ENCODE measurements around the gene C11orf21. TPM values are rescaled to one million over a fixed set of nuclear protein-coding genes. Genes with fewer than 3 reads are reported as not detected.

Gene C11orf21
- total and polyA plus RNA-seq, 2 experiments from 2014 or later, result not detected

DNA sequence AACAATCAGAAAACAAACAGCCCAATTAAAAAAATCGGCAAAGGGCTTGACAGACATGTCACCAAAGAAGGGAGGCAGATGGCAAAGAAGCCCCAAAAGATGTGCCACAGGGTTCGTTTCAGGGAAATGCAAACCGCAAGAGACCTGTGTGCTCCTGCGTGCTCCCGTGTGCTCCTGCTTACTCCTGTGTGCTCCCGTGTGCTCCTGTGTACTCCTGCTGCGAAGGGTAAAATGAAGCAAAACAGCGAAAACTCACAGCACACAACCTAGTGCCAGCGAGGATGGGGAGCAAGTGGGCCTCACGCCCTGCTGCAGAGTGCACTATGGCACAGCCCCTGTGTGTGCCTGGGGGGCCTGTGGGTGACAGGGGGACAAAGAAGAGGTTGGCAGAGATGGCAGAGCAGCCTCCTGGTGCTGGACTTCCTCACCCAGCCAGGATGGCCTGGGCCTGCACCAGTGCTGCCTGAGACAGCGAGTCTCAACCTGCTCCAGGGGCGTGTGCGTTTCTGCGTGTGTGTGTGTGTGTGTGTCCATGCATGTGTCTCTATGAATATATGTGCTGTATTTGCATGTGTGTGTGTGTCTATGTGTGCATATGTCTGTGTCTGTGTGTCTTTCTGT lies 45.3 kb downstream of the C11orf21 start:
- H3K4me1 ChIP-seq (ENCODE audit: insufficient read depth), result no peaks in the 10 kb centered on the region
- H3K9ac ChIP-seq, result no peak overlapping the region
- TF ChIP-seq EZH2 (IDR thresholded peaks at IDR 0.05; ENCODE audit: insufficient read depth, poor library complexity, severe bottlenecking), result no peak
- H3F3A ChIP-seq (ENCODE audit: insufficient read depth), result no peaks in the 10 kb centered on the region
- no peak overlapping the region for H3K27ac ChIP-seq
- no peaks in the 10 kb centered on the region for H4K20me1 ChIP-seq (ENCODE audit: insufficient read depth)
- H3K27me3 ChIP-seq (replicated peaks; ENCODE audit: insufficient read depth), result peaks cover 28% of the 10 kb centered on the region
- H3K4me2 ChIP-seq (ENCODE audit: unreplicated experiment), result no peak overlapping the region
- no peak for DNase-seq
- H3K9me2 ChIP-seq (ENCODE audit: insufficient read depth), result no peaks in the 10 kb centered on the region
- in situ Hi-C loops (cut with MboI), result no loop called here
- no peak overlapping the region for H2AFZ ChIP-seq
- 64 to 67% methylated on average over 14 of the region's 14 CpGs for WGBS, 2 experiments (ENCODE audit: low coverage in 1 of 2, low lambda C conversion rate in 2 of 2, missing lambda C conversion rate in 2 of 2)
- H3K36me3 ChIP-seq (ENCODE audit: low read depth), result no peaks in the 10 kb centered on the region
- H3K79me2 ChIP-seq (ENCODE audit: insufficient read depth), result no peaks in the 10 kb centered on the region
- no peaks in the 10 kb centered on the region for H3K9me3 ChIP-seq (ENCODE audit: low read depth)
- H3K4me3 ChIP-seq, result no peak overlapping the region

DNA sequence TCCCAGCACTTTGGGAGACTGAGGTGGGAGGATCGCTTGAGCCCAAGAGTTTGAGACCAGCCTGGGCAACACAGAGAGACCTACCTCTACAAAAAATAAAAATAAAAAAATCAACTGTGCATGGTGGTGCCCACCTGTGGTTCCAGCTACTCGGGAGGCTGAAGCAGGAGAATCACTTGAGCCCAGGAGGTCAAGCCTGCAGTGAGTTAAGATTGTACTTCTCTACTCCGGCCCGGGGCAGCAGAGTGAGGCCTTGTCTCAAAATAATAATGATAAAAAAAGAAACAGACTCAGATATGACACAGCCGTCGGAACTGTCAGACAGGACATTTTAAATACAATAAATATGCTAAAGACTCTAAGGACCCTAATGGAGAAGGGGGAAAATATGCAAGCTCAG lies 49.7 kb downstream of the C11orf21 start:
- no peak overlapping the region for H3K4me2 ChIP-seq (ENCODE audit: unreplicated experiment)
- no peak overlapping the region for H3K4me3 ChIP-seq
- TF ChIP-seq EZH2 (IDR thresholded peaks at IDR 0.05; ENCODE audit: insufficient read depth, poor library complexity, severe bottlenecking), result no peak
- H3K4me1 ChIP-seq (ENCODE audit: insufficient read depth), result no peaks in the 10 kb centered on the region
- in situ Hi-C loops (cut with MboI), result no loop called here
- no peak overlapping the region for H3K9ac ChIP-seq
- peaks cover 33% of the 10 kb centered on the region for H3K27me3 ChIP-seq (replicated peaks; ENCODE audit: insufficient read depth)
- H3F3A ChIP-seq (ENCODE audit: insufficient read depth), result no peaks in the 10 kb centered on the region
- H3K36me3 ChIP-seq (ENCODE audit: low read depth), result no peaks in the 10 kb centered on the region
- H4K20me1 ChIP-seq (ENCODE audit: insufficient read depth), result no peaks in the 10 kb centered on the region
- WGBS, 2 experiments (ENCODE audit: low coverage in 1 of 2, low lambda C conversion rate in 2 of 2, missing lambda C conversion rate in 2 of 2), result 67 to 69% methylated on average over 6 of the region's 6 CpGs
- H2AFZ ChIP-seq, result no peak overlapping the region
- no peak for DNase-seq
- no peaks in the 10 kb centered on the region for H3K9me3 ChIP-seq (ENCODE audit: low read depth)
- no peaks in the 10 kb centered on the region for H3K9me2 ChIP-seq (ENCODE audit: insufficient read depth)
- H3K79me2 ChIP-seq (ENCODE audit: insufficient read depth), result no peaks in the 10 kb centered on the region
- H3K27ac ChIP-seq, result no peak overlapping the region

- Histone ChIP-seq H3K9ac (no peak overlapping the region), H3K4me3 (no peak overlapping the region), H3K9me2 (ENCODE audit: insufficient read depth) (no peaks in the 10 kb centered on the region), H3K79me2 (ENCODE audit: insufficient read depth) (no peaks in the 10 kb centered on the region), H3K4me1 (ENCODE audit: insufficient read depth) (no peaks in the 10 kb centered on the region), H4K20me1 (ENCODE audit: insufficient read depth) (no peaks in the 10 kb centered on the region), H3K9me3 (ENCODE audit: low read depth) (no peaks in the 10 kb centered on the region), H3K4me2 (ENCODE audit: unreplicated experiment) (no peak overlapping the region), H2AFZ (no peak overlapping the region), H3F3A (ENCODE audit: insufficient read depth) (no peaks in the 10 kb centered on the region), H3K36me3 (ENCODE audit: low read depth) (no peaks in the 10 kb centered on the region), H3K27ac (no peak overlapping the region), H3K27me3 (replicated peaks; ENCODE audit: insufficient read depth) (peaks cover 33% of the 10 kb centered on the region)
- in situ Hi-C loops (cut with MboI), result no loop called here
- 60 to 61% methylated on average over 6 of the region's 6 CpGs for WGBS, 2 experiments (ENCODE audit: low coverage in 1 of 2, low lambda C conversion rate in 2 of 2, missing lambda C conversion rate in 2 of 2)
- DNase-seq, result no peak
- no peak for TF ChIP-seq EZH2 (IDR thresholded peaks at IDR 0.05; ENCODE audit: insufficient read depth, poor library complexity, severe bottlenecking)
- TF ChIP-seq EZH2phosphoT487 (IDR thresholded peaks at IDR 0.05; ENCODE audit: insufficient read depth, low read depth), result no peak
These were observed 50.6 kb downstream of the C11orf21 start for GRCh38 chr11:2251138-2251537.

- no peak overlapping the region for H3K27ac ChIP-seq
- H3K9me3 ChIP-seq (ENCODE audit: low read depth), result no peaks in the 10 kb centered on the region
- no peaks in the 10 kb centered on the region for H3F3A ChIP-seq (ENCODE audit: insufficient read depth)
- H3K9me2 ChIP-seq (ENCODE audit: insufficient read depth), result no peaks in the 10 kb centered on the region
- no peak overlapping the region for H3K4me2 ChIP-seq (ENCODE audit: unreplicated experiment)
- peaks cover 36% of the 10 kb centered on the region for H3K27me3 ChIP-seq (replicated peaks; ENCODE audit: insufficient read depth)
- no peak for DNase-seq
- no peaks in the 10 kb centered on the region for H3K4me1 ChIP-seq (ENCODE audit: insufficient read depth)
- no peak overlapping the region for H3K4me3 ChIP-seq
- H3K36me3 ChIP-seq (ENCODE audit: low read depth), result no peaks in the 10 kb centered on the region
- TF ChIP-seq EZH2 (IDR thresholded peaks at IDR 0.05; ENCODE audit: insufficient read depth, poor library complexity, severe bottlenecking) (no peak), EZH2phosphoT487 (IDR thresholded peaks at IDR 0.05; ENCODE audit: insufficient read depth, low read depth) (no peak)
- H3K79me2 ChIP-seq (ENCODE audit: insufficient read depth), result no peaks in the 10 kb centered on the region
- H3K9ac ChIP-seq, result no peak overlapping the region
- 50 to 59% methylated on average over 8 of the region's 8 CpGs for WGBS, 2 experiments (ENCODE audit: low coverage in 1 of 2, low lambda C conversion rate in 2 of 2, missing lambda C conversion rate in 2 of 2)
- in situ Hi-C loops (cut with MboI), result no loop called here
- no peaks in the 10 kb centered on the region for H4K20me1 ChIP-seq (ENCODE audit: insufficient read depth)
- H2AFZ ChIP-seq, result no peak overlapping the region
These were observed 51.2 kb downstream of the C11orf21 start for GRCh38 chr11:2250485-2250884.

- WGBS, 2 experiments (ENCODE audit: low coverage in 1 of 2, low lambda C conversion rate in 2 of 2, missing lambda C conversion rate in 2 of 2), result 25 to 40% methylated on average over 9 of the region's 9 CpGs
- no peak overlapping the region for H3K27ac ChIP-seq
- H3K4me3 ChIP-seq, result no peak overlapping the region
- peaks cover 39% of the 10 kb centered on the region for H3K27me3 ChIP-seq (replicated peaks; ENCODE audit: insufficient read depth)
- H2AFZ ChIP-seq, result no peak overlapping the region
- H3K9me2 ChIP-seq (ENCODE audit: insufficient read depth), result no peaks in the 10 kb centered on the region
- in situ Hi-C loops (cut with MboI), result no loop called here
- no peak for DNase-seq
- H3K4me1 ChIP-seq (ENCODE audit: insufficient read depth), result no peaks in the 10 kb centered on the region
- no peaks in the 10 kb centered on the region for H3K79me2 ChIP-seq (ENCODE audit: insufficient read depth)
- no peaks in the 10 kb centered on the region for H3K36me3 ChIP-seq (ENCODE audit: low read depth)
- TF ChIP-seq EZH2phosphoT487 (IDR thresholded peaks at IDR 0.05; ENCODE audit: insufficient read depth, low read depth) (no peak), EZH2 (IDR thresholded peaks at IDR 0.05; ENCODE audit: insufficient read depth, poor library complexity, severe bottlenecking) (no peak)
- no peak overlapping the region for H3K4me2 ChIP-seq (ENCODE audit: unreplicated experiment)
- H3F3A ChIP-seq (ENCODE audit: insufficient read depth), result no peaks in the 10 kb centered on the region
- H3K9me3 ChIP-seq (ENCODE audit: low read depth), result no peaks in the 10 kb centered on the region
- H4K20me1 ChIP-seq (ENCODE audit: insufficient read depth), result no peaks in the 10 kb centered on the region
- no peak overlapping the region for H3K9ac ChIP-seq
These were observed 51.7 kb downstream of the C11orf21 start for GRCh38 chr11:2250041-2250440.

Measured in GM23248 (cell line).